Skeletal muscle tissue (tissue), 4 donors: ENCODE measurements around the gene VMP1. TPM values are rescaled to one million over a fixed set of nuclear protein-coding genes. Genes with fewer than 3 reads are reported as not detected.
A peak's percentile ranks its signal among the peaks of the same experiment; 100 is the strongest.
"Not testable (repeated sequence)": the region's sequence is repeated elsewhere in the genome, so short reads cannot be mapped to it uniquely, and the experiment has no call there.

Source experiments
- H3K27ac ChIP-seq: one replicate; pipeline ENCODE4 v1.7.0; 2013; ENCODE audit warnings: mild to moderate bottlenecking, low read depth, low read length, inconsistent platforms
- H3K27me3 ChIP-seq, 3 donors: one replicate each; pipeline ENCODE4 v1.7.0; 2013; ENCODE audit warnings: low read length in 3 of 3; ENCODE audit not compliant: control insufficient read depth in 3 of 3, insufficient read depth in 3 of 3
- H3K36me3 ChIP-seq, 3 donors: one replicate each; pipeline ENCODE4 v1.7.0; 2013; ENCODE audit warnings: low read length in 3 of 3; ENCODE audit not compliant: control insufficient read depth in 3 of 3, insufficient read depth in 3 of 3
- H3K4me1 ChIP-seq, 3 donors: one replicate each; pipeline ENCODE4 v1.7.0; 2013; ENCODE audit warnings: low read length in 3 of 3, mild to moderate bottlenecking in 3 of 3; ENCODE audit not compliant: control insufficient read depth in 3 of 3, insufficient read depth in 3 of 3
- H3K4me3 ChIP-seq, 3 donors: one replicate each; pipeline ENCODE4 v1.7.0; 2013; ENCODE audit warnings: low read length in 3 of 3
- H3K9ac ChIP-seq, 3 donors: one replicate each; pipeline ENCODE4 v1.7.0; 2013; ENCODE audit warnings: low read length in 3 of 3, mild to moderate bottlenecking in 3 of 3, moderate library complexity in 2 of 3, low read depth in 1 of 3
- H3K9me3 ChIP-seq, 3 donors: one replicate each; pipeline ENCODE4 v1.7.0; 2013; ENCODE audit warnings: low read length in 3 of 3; ENCODE audit not compliant: control insufficient read depth in 3 of 3
- total RNA-seq: library from RNA; depleted of rRNA; stranded (reverse); fragments of >200 nt; gene quantifications from one replicate; pipeline ENCODE4 v1.2.3, GENCODE V29; 2014
- donor health status: Osteomylitis.

Gene VMP1
- total RNA-seq, 1 donor from 2014 or later: 128 TPM

- no peak overlapping the region for H3K4me3 ChIP-seq
- no peaks in the 10 kb centered on the region for H3K36me3 ChIP-seq
- no peaks in the 10 kb centered on the region for H3K27me3 ChIP-seq
- H3K9ac ChIP-seq: no peak overlapping the region
- H3K27ac ChIP-seq: no peak overlapping the region
- peaks cover 25 to 50% (median 44%) of the 10 kb centered on the region in 3 donors for H3K4me1 ChIP-seq
- no peaks in the 10 kb centered on the region for H3K9me3 ChIP-seq
Measured at GRCh38 chr17:59848778-59849177, 141.3 kb downstream of the VMP1 start.

DNA sequence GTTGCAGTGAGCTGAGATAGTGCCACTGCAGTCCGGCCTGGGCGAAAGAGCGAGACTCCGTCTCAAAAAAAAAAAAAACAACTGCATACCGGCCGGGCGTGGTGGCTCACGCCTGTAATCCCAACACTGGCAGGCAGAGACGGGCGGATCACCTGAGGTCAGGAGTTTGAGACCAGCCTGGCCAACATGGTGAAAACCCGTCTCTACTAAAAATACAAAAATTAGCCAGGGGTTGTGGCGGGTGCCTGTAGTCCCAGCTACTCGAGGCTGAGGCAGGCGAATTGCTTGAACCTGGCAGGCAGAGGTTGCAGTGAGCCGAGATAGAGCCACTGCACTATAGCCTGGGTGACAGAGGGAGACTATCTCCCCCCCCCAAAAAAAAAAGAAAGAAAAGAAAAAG lies 142.9 kb downstream of the VMP1 start:
- not testable (repeated sequence) for H3K36me3 ChIP-seq, H3K27me3 ChIP-seq, H3K27ac ChIP-seq, H3K9ac ChIP-seq, H3K9me3 ChIP-seq, H3K4me3 ChIP-seq
- peaks cover 24 to 44% (median 41%) of the 10 kb centered on the region in 3 donors for H3K4me1 ChIP-seq

- no peaks in the 10 kb centered on the region for H3K9me3 ChIP-seq
- H3K27ac ChIP-seq: peak overlapping the region; percentile 70
- peaks cover 12 to 31% (median 27%) of the 10 kb centered on the region in 3 donors for H3K4me1 ChIP-seq
- no peak overlapping the region for H3K4me3 ChIP-seq
- no peaks in the 10 kb centered on the region for H3K36me3 ChIP-seq
- peak overlapping the region in 2 of 3 donors; percentile 40 to 47 for H3K9ac ChIP-seq
- H3K27me3 ChIP-seq: no peaks in the 10 kb centered on the region
Measured at GRCh38 chr17:59851439-59852375, 144.3 kb downstream of the VMP1 start.

- Histone ChIP-seq H3K4me1 (peaks cover 7 to 22% (median 17%) of the 10 kb centered on the region in 3 donors), H3K27ac (peak overlapping the region; percentile 70)
- H3K27me3 ChIP-seq, H3K36me3 ChIP-seq, H3K9me3 ChIP-seq, H3K4me3 ChIP-seq, H3K9ac ChIP-seq: not testable (repeated sequence)
Measured at GRCh38 chr17:59852847-59853167, 145.4 kb downstream of the VMP1 start.

DNA sequence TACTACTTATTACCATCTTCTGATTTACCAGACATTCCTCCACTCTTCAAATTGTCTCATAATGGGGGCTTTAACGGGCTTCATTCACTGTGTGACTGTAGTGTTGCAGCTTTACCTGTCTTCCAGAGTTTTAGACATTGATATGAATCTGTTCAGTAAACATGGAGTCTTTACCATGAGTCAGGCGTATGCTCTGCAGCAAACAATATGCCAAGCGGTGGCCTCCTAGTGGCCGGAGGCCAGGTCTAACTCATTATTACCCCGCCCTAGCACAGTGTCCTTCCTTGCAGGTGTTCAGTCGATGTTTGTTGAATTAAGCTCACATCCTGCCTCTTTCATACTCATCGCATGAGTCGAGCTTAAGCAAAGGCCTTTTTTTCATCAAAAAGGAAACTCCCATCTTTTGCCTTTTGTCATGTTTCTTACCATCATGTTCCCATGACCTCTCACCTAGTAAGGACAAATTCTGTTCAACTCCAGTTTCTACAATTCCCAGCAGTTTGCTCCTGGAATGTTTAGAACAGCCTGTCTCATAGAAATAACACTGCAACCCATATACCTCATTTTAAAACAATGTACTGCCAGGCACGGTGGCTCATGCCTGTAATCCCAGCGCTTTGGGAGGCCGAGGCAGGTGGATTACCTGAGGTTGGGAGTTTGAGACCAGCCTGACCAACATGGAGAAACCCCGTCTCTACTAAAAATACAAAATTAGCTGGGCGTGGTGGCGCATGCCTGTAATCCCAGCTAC lies 145.9 kb downstream of the VMP1 start:
- Histone ChIP-seq H3K9ac (no peak overlapping the region), H3K27me3 (no peaks in the 10 kb centered on the region), H3K27ac (peak overlapping the region; percentile 70), H3K9me3 (no peaks in the 10 kb centered on the region), H3K4me3 (no peak overlapping the region), H3K36me3 (no peaks in the 10 kb centered on the region), H3K4me1 (peaks cover 7 to 20% (median 16%) of the 10 kb centered on the region in 3 donors)

- not testable (repeated sequence) for H3K36me3 ChIP-seq, H3K9ac ChIP-seq, H3K9me3 ChIP-seq, H3K4me3 ChIP-seq, H3K27me3 ChIP-seq
- Histone ChIP-seq H3K27ac (peak overlapping the region; percentile 70), H3K4me1 (peaks cover 7 to 16% (median 16%) of the 10 kb centered on the region in 3 donors)
Measured at GRCh38 chr17:59853919-59854729, 146.7 kb downstream of the VMP1 start.

GRCh38 chr17:59856859-59857794 lies 149.7 kb downstream of the VMP1 start:
- Histone ChIP-seq H3K4me1 (peaks cover 0 to 5% (median 5%) of the 10 kb centered on the region in 3 donors), H3K36me3 (peaks cover 2 to 4% (median 2%) of the 10 kb centered on the region in 3 donors), H3K9ac (no peak overlapping the region), H3K27me3 (no peaks in the 10 kb centered on the region), H3K4me3 (no peak overlapping the region), H3K27ac (no peak overlapping the region), H3K9me3 (no peaks in the 10 kb centered on the region)

GRCh38 chr17:59858167-59858816 lies 150.8 kb downstream of the VMP1 start:
- peaks cover 0 to 1% (median 0%) of the 10 kb centered on the region in 3 donors for H3K4me1 ChIP-seq
- H3K4me3 ChIP-seq: no peak overlapping the region
- no peaks in the 10 kb centered on the region for H3K27me3 ChIP-seq
- H3K9ac ChIP-seq: no peak overlapping the region
- H3K36me3 ChIP-seq: peaks cover 5 to 8% (median 6%) of the 10 kb centered on the region in 3 donors
- H3K9me3 ChIP-seq: no peaks in the 10 kb centered on the region
- no peak overlapping the region for H3K27ac ChIP-seq
